GM19043 (cell line): ENCODE data around the gene ATP5PD.

Source experiments
- ATAC-seq: cut with Tn5 transposase; IDR thresholded peaks from one replicate; pipeline ENCODE4 v1.9.1; 2021; ENCODE audit warnings: low read depth; ENCODE audit not compliant: unreplicated experiment

Gene ATP5PD

DNA sequence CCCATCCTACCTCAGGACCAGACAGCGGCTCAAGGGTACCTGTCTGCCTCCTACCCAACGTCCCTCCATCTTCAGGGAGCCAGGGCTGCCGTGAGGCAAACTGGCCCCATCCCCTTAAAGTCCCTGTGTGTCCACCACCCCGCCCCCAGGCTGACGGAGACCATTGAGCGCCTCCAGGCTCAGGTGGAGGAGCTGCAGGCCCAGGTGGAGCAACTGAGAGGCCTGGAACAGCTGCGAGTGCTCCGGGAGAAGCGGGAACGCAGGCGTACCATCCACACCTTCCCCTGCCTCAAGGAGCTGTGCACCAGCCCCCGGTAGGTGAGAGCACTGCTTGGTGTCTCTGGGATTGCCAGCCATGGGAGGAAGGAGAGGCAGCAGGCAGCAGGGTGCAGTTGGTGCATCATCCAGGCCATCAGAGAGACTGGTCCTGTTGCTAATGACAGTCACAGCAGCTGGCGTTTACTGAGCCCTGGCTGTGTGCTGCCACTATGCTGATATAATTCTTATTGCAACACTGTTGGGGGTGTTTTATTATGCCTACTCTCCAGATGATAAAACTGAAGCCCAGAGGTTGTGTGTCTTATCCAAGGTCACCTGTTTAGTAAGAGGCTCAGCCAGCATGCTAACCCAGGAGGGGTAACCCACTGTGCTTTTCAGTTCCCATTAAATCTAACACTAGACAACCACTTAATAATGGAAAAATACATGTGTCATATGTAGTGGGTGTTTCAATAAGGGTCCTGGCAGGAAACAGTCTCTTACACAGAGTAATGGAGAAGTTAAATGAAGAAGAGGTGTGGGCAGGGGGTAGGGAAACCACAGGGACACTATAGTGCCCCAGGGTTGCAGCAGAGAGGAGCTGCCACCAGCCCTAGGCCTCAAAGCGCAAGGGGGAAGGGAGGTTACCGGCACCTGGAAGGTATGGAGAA is 44.6 kb downstream of the ATP5PD start:
- no peak for ATAC-seq

DNA sequence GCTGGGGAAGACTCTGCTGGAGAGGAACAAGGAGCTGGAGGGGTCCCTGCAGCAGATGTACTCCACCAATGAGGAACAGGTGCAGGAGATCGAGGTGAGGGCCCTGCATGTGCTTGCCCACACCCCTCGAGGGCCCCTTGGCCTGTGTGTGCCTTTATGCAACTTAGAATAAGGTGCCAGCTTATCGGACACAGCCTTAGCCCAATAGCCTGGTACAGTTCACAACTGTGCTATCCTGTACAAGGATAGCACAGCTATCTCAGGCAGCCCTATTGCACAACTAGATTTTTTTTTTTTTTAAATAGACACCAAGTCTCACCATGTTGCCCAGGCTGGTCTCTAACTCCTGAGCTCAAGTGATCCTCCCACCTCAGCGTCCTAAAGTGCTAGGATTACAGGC is 47.2 kb downstream of the ATP5PD start:
- no peak for ATAC-seq

DNA sequence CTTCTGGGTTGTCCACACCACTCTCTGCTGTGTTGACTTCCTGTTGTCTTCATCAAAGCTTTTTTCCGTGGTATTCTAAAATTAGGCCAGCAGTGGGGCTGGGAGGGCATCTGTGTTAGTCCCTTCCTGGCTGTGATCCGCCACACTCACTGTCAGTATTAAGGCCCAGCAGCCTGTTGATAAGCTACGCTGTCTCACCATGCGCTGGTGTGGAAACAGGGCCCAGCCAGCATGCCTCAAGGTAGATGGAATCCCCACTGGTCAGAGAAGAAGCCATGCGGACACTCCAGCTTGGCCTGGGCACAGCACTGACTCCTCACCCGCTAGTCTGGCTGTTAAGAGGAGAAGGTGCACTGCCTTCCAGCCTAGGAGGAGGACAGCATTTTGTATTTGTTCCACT is 48.0 kb downstream of the ATP5PD start:
- no peak for ATAC-seq

DNA sequence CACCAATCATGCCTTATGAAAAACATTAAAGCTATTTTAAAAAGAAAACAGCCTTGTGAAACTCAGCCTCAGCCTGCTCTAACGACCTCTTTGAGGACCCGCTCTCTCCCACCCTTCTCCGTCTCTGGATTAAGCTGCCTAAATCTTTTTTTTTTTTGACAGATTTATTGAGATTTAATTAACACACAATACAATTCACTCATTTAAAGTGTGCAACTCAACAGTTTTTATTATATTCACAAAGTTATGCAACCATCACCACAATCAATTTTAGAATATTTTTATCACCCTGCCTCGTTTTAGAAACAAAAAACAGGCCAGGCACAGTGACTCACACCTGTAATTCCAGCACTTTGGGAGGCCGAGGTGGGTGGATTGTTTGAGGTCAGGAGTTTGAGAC is 50.9 kb downstream of the ATP5PD start:
- no peak for ATAC-seq

DNA sequence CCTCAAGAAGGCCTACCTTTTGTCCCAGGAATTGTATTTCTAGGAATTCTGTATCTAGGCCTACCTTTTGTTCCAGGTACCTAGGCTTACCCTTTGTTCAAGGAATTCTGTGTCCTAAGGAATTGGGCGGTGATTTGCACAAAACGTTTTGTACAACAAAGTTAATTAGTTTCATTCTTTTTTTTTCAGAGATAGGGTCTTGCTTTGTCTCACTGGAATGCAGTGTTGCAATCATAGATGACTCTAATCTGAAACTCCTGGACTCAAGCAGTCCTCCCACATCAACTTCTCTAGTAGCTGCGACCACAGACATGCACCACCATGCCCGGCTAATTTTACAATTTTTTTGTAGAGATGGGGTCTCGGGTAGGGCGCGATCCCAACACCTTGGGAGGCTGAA is 52.3 kb downstream of the ATP5PD start:
- no peak for ATAC-seq

DNA sequence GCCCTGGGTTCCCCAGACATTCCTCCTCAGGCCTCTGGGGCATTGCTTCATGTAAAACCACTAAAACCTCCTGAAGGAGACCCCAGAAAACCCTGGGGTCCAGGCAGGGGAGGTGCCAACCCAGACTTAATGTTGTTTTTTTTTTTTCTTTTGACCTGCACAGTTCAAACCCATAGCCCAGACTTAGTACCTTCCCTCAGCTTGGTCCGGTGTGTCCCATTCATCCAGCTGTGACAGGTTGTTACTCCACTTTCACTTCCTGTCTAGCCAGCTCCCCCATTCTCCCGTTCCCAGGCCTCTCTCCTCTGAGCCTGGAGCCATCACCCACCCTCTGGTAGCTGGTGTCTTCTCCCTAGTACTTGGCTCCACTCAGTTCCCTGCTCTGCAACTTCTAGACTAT is 54.5 kb downstream of the ATP5PD start:
- ATAC-seq: no peak

DNA sequence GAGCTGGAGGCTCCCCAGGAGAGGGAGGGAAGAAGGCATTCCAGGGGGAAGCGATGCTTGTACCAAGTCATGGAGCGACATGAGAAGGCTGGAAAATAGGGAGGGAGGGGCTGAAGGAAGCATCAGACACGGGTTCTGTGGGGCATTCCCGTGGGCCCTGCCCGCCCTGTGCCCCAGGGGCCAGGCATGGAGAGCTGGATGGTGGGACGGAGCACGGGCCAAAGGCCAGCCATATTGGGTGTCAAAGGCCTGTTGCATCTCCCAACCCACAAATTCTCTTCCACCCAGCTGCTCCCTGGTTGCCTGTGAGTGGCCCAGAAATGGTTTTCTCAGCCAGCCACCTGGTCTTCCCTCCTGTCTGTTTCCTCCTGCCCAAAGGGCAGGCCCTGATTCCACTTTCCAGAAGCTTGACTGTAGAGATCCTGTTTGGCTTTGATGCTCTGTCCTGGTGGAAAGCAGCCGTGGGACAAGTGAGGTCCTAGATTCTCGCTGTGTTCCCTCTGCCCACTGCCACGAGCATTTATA is 56.1 kb downstream of the ATP5PD start:
- no peak for ATAC-seq
